ENCODE data around the gene TBC1D14.

DNA sequence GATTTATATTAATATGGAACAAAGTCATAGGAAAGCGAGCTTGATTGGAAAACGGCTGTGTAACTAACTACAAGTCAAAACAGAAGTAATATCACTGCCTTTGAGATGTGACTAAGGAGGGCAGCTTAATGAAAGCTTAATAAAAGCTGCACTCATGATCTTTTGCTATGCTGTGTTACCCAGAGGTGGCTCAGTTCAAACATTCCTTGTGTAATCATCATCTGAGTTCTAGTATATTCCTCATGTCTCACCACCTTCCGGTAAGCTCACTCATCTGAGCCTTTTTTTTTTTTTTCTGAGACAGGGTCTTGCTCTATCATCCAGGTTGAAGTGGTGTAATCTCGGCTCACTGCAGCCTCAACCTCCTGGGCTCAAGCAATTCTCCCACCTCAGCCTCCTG is 153.2 kb downstream of the TBC1D14 start:
- TF ChIP-seq POLR2A (IDR thresholded peaks at IDR 0.05), result no peak
- TF ChIP-seq, protein P1, sequence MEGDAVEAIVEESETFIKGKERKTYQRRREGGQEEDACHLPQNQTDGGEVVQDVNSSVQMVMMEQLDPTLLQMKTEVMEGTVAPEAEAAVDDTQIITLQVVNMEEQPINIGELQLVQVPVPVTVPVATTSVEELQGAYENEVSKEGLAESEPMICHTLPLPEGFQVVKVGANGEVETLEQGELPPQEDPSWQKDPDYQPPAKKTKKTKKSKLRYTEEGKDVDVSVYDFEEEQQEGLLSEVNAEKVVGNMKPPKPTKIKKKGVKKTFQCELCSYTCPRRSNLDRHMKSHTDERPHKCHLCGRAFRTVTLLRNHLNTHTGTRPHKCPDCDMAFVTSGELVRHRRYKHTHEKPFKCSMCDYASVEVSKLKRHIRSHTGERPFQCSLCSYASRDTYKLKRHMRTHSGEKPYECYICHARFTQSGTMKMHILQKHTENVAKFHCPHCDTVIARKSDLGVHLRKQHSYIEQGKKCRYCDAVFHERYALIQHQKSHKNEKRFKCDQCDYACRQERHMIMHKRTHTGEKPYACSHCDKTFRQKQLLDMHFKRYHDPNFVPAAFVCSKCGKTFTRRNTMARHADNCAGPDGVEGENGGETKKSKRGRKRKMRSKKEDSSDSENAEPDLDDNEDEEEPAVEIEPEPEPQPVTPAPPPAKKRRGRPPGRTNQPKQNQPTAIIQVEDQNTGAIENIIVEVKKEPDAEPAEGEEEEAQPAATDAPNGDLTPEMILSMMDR (IDR thresholded peaks at IDR 0.05), result no peak
